Heart left ventricle (tissue), 13 donors: ENCODE data around the gene CCL17.

Experiments
- POLR2A ChIP-seq, 2 donors: fragments of 450-650 bp; IDR thresholded peaks; one replicate each; pipeline ENCODE4 v1.6.1; 2017; ENCODE audit warnings: antibody characterized with exemption in 2 of 2, mild to moderate bottlenecking in 2 of 2, moderate library complexity in 2 of 2
- TF ChIP-seq, protein P1 (sequence below), 12 donors: fragments of 200-600 bp; sonication (generic) in 4 of 12; IDR thresholded peaks; one replicate each; pipeline versions ENCODE4 v1.5.0 to v1.8.0; 2018 to 2022; ENCODE audit warnings: antibody characterized with exemption in 12 of 12, mild to moderate bottlenecking in 5 of 12
- donor health status: ischemic (EF 13 %, LVEDD 7.1; RV severe dilation, severe dysfunction).
- donor health status: DM: no; HTN: yes; CAD: no.
- donor health status: DM: no; HTN: no; CAD: no.
- donor health status: ischemic (EF 25% LVEDD 6.9; RV normal size, moderate dysfunction).
- donor health status: ischemic (EF 25% LVEDD 5.7; RV mildly dilated, moderate dysfunction).
- donor health status: ischemic (EF 35%, LVEDD 5.7; RV mildly dilated, moderate dysfunction).
- donor health status: nonischemic (EF 11% LVEDD 7.7; RV severe dilation, severe dysfunction).
- donor health status: DM: yes; HTN: yes; CAD: no.
- donor health status: PGD.
- donor health status: ischemic (EF 29% LVEDD 5.4; RV normal size, mild dysfunction).
- donor health status: nonischemic (EF 23%, LVEDD 6.1; RV moderate dilation, normal function).

DNA sequence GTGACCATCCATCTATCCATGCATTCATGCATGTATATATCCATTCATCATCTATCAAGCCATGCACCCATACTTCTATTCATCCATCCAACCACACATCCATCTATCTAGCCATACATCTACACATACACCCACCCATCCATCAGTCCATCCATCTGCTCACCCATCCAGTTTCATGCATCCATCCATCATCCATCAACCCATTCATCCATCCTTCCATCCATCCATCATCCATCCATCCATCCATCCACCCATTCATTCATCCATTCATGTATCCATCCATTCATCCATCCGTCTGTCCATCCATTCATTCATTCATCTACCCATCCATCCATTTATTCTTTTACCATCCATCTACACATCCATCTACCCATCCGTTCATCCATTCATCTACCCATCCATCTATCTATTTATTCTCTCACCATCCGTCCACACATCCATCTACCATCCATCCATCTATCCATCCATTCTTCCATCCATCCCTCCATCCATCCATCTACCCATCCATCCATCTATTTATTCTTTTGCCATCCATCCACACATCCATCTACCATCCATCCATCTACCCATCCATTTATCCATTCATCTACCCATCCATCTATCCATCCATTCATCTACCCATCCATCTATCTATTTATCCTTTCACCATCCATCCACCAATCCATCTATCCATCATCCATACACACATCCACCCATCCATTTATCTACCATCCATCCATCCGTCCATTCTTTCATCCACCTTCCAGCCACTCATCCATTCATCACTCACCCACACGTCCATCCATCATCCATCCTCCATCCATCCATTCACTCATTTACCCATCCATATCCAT, 3.2 kb downstream of the CCL17 start:
- TF ChIP-seq, protein P1, sequence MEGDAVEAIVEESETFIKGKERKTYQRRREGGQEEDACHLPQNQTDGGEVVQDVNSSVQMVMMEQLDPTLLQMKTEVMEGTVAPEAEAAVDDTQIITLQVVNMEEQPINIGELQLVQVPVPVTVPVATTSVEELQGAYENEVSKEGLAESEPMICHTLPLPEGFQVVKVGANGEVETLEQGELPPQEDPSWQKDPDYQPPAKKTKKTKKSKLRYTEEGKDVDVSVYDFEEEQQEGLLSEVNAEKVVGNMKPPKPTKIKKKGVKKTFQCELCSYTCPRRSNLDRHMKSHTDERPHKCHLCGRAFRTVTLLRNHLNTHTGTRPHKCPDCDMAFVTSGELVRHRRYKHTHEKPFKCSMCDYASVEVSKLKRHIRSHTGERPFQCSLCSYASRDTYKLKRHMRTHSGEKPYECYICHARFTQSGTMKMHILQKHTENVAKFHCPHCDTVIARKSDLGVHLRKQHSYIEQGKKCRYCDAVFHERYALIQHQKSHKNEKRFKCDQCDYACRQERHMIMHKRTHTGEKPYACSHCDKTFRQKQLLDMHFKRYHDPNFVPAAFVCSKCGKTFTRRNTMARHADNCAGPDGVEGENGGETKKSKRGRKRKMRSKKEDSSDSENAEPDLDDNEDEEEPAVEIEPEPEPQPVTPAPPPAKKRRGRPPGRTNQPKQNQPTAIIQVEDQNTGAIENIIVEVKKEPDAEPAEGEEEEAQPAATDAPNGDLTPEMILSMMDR (IDR thresholded peaks at IDR 0.05) = no peak
- TF ChIP-seq POLR2A (IDR thresholded peaks at IDR 0.05) = no peak
